Smooth muscle cell (in vitro differentiated cells): Measurements from ENCODE around the gene UBXN7. TPM values are rescaled to one million over a fixed set of nuclear protein-coding genes. Genes with fewer than 3 reads are reported as not detected.

Experiments used
- DNase-seq: peaks from one replicate; lab custom pipeline; 2025; ENCODE audit not compliant: unreplicated experiment; lab: John Stamatoyannopoulos, UW
- H2AFZ ChIP-seq: fragments of 200-600 bp; sonication (generic); 2 replicates; pipeline ENCODE4 v1.6.0; 2016; ENCODE audit warnings: antibody characterized with exemption, low read depth, mild to moderate bottlenecking
- H3F3A ChIP-seq: fragments of 200-600 bp; sonication (generic); 2 replicates; pipeline ENCODE4 v1.6.0; 2017; ENCODE audit warnings: antibody characterized with exemption, low read depth
- H3K27ac ChIP-seq: fragments of 200-600 bp; sonication (generic); 2 replicates; pipeline ENCODE4 v1.5.1; 2016; ENCODE audit warnings: low read depth, mild to moderate bottlenecking
- H3K27me3 ChIP-seq: fragments of 200-600 bp; sonication (generic); 2 replicates; pipeline ENCODE4 v1.6.1; 2016; ENCODE audit warnings: low read depth, mild to moderate bottlenecking
- H3K36me3 ChIP-seq: fragments of 200-600 bp; sonication (generic); 2 replicates; pipeline ENCODE4 v1.5.1; 2016; ENCODE audit warnings: low read depth
- H3K4me1 ChIP-seq: fragments of 200-600 bp; sonication (generic); 2 replicates; pipeline ENCODE4 v1.5.1; 2016; ENCODE audit warnings: low read depth
- H3K4me2 ChIP-seq: fragments of 200-600 bp; sonication (generic); 2 replicates; pipeline ENCODE4 v1.6.0; 2016; ENCODE audit warnings: mild to moderate bottlenecking
- H3K4me3 ChIP-seq: fragments of 200-600 bp; sonication (generic); 2 replicates; pipeline ENCODE4 v1.5.1; 2016; ENCODE audit warnings: mild to moderate bottlenecking
- H3K79me2 ChIP-seq: fragments of 200-600 bp; sonication (generic); 2 replicates; pipeline ENCODE4 v1.6.0; 2016; ENCODE audit warnings: low read depth, mild to moderate bottlenecking
- H3K9ac ChIP-seq: fragments of 200-600 bp; sonication (generic); 2 replicates; pipeline ENCODE4 v1.6.0; 2016; ENCODE audit warnings: low read depth
- H3K9me3 ChIP-seq: fragments of 200-600 bp; sonication (generic); replicated peaks from 2 replicates; pipeline ENCODE4 v1.5.1; 2016; ENCODE audit warnings: low read depth
- H4K20me1 ChIP-seq: fragments of 200-600 bp; sonication (generic); 2 replicates; pipeline ENCODE4 v1.6.0; 2016; ENCODE audit warnings: low read depth
- WGBS: methylation state at CpG from one replicate; pipeline ENCODE4 v1.1.7; 2016; ENCODE audit warnings: low lambda C conversion rate; 5-methylcytosine and 5-hydroxymethylcytosine counted together
- polyA plus RNA-seq: library from polyadenylated mRNA; unstranded; fragments of >200 nt; fragmentation: Nextera tagmentation; extraction: Ambion mirVana; gene quantifications from 2 replicates; pipeline ENCODE4 v1.2.1, GENCODE V29; 2016
- total RNA-seq: library from RNA; depleted of rRNA; stranded (reverse); fragments of >200 nt; gene quantifications from 2 replicates; pipeline ENCODE4 v1.2.3, GENCODE V29; 2014
- TF ChIP-seq, protein P1 (sequence below): fragments of 200-600 bp; sonication (generic); IDR thresholded peaks from 2 replicates; pipeline ENCODE4 v1.5.1; 2017; ENCODE audit warnings: borderline replicate concordance, mild to moderate bottlenecking, antibody characterized with exemption; ENCODE audit not compliant: insufficient read depth, poor library complexity, severe bottlenecking

The UBXN7 gene
- total and polyA plus RNA-seq, 2 experiments from 2014 or later, result 26.7 to 32.2 TPM

DNA sequence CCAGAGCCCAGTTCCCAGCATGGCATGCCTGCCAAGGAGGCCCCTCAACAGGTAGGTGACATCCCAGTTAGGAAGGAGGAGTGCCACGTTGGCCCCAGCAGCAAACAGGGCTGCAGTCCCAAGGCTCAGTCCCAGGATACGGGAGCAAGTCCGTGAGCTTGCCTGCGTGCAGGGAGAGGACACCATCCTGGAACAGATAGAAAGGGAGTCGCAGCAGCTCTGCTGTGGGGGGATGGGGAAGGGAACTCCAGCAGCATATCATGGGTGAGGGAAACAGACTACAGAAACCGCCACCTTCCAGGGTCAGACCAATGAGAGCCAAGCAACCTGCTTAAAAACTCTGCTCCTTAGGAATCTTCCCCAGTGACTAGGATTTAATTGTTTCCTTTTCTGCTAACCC lies 104.8 kb downstream of the UBXN7 start:
- WGBS, result 69% methylated on average over 6 of the region's 6 CpGs
- DNase-seq, result no peak
- Histone ChIP-seq H3K9ac (no peak overlapping the region), H3K36me3 (no peaks in the 10 kb centered on the region), H3K27ac (no peak overlapping the region), H3K4me2 (no peak overlapping the region), H3K9me3 (no peaks in the 10 kb centered on the region), H2AFZ (no peak overlapping the region), H3K79me2 (no peaks in the 10 kb centered on the region), H4K20me1 (no peaks in the 10 kb centered on the region), H3K27me3 (no peaks in the 10 kb centered on the region), H3K4me1 (no peaks in the 10 kb centered on the region), H3F3A (no peaks in the 10 kb centered on the region), H3K4me3 (no peak overlapping the region)
- TF ChIP-seq, protein P1, sequence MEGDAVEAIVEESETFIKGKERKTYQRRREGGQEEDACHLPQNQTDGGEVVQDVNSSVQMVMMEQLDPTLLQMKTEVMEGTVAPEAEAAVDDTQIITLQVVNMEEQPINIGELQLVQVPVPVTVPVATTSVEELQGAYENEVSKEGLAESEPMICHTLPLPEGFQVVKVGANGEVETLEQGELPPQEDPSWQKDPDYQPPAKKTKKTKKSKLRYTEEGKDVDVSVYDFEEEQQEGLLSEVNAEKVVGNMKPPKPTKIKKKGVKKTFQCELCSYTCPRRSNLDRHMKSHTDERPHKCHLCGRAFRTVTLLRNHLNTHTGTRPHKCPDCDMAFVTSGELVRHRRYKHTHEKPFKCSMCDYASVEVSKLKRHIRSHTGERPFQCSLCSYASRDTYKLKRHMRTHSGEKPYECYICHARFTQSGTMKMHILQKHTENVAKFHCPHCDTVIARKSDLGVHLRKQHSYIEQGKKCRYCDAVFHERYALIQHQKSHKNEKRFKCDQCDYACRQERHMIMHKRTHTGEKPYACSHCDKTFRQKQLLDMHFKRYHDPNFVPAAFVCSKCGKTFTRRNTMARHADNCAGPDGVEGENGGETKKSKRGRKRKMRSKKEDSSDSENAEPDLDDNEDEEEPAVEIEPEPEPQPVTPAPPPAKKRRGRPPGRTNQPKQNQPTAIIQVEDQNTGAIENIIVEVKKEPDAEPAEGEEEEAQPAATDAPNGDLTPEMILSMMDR, result no peak

GRCh38 chr3:196326936-196327335 lies 105.3 kb downstream of the UBXN7 start:
- no peaks in the 10 kb centered on the region for H3K4me1 ChIP-seq
- H3K79me2 ChIP-seq, result no peaks in the 10 kb centered on the region
- no peak overlapping the region for H3K4me2 ChIP-seq
- no peaks in the 10 kb centered on the region for H3K9me3 ChIP-seq
- DNase-seq, result no peak
- no peaks in the 10 kb centered on the region for H3F3A ChIP-seq
- no peak overlapping the region for H3K4me3 ChIP-seq
- no peaks in the 10 kb centered on the region for H4K20me1 ChIP-seq
- 94% methylated on average over 9 of the region's 9 CpGs for WGBS
- no peak overlapping the region for H2AFZ ChIP-seq
- H3K27ac ChIP-seq, result no peak overlapping the region
- H3K9ac ChIP-seq, result no peak overlapping the region
- H3K36me3 ChIP-seq, result no peaks in the 10 kb centered on the region
- TF ChIP-seq, protein P1, result no peak
- no peaks in the 10 kb centered on the region for H3K27me3 ChIP-seq

- Histone ChIP-seq H3K9ac (no peak overlapping the region), H2AFZ (no peak overlapping the region), H4K20me1 (no peaks in the 10 kb centered on the region), H3K36me3 (no peaks in the 10 kb centered on the region), H3K4me3 (no peak overlapping the region), H3K4me1 (no peaks in the 10 kb centered on the region), H3F3A (no peaks in the 10 kb centered on the region), H3K79me2 (no peaks in the 10 kb centered on the region), H3K27me3 (no peaks in the 10 kb centered on the region), H3K9me3 (no peaks in the 10 kb centered on the region), H3K4me2 (no peak overlapping the region), H3K27ac (no peak overlapping the region)
- WGBS, result 67% methylated on average over 11 of the region's 11 CpGs
- TF ChIP-seq, protein P1, result no peak
- no peak for DNase-seq
Observed at GRCh38 chr3:196323691-196324090, 108.5 kb downstream of the UBXN7 start.

DNA sequence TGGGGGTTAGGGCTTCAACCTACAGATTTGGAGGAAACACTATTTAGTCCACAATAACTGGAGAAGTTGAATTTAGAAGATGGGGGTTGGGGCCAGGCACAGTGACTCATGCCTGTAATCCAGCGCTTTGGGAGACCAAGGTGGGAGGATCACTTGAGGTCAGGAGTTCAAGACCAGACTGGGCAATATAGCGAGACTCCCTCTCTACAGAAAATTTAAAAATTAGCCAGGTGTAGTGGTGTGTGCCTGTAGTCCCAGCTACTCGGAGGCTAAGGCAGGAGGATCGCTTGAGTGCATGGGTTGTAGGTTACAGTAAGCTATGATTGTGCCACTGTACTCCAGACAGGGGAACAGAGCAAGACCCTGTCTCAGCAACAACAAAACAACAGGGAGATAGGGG lies 109.2 kb downstream of the UBXN7 start:
- TF ChIP-seq, protein P1, result no peak
- H3K4me3 ChIP-seq, result no peak overlapping the region
- H3K9me3 ChIP-seq, result no peaks in the 10 kb centered on the region
- no peaks in the 10 kb centered on the region for H3K27me3 ChIP-seq
- no peak overlapping the region for H2AFZ ChIP-seq
- H4K20me1 ChIP-seq, result no peaks in the 10 kb centered on the region
- 92% methylated on average over 4 of the region's 4 CpGs for WGBS
- H3K9ac ChIP-seq, result no peak overlapping the region
- no peak overlapping the region for H3K4me2 ChIP-seq
- DNase-seq, result no peak
- no peaks in the 10 kb centered on the region for H3F3A ChIP-seq
- H3K27ac ChIP-seq, result no peak overlapping the region
- no peaks in the 10 kb centered on the region for H3K36me3 ChIP-seq
- no peaks in the 10 kb centered on the region for H3K4me1 ChIP-seq
- H3K79me2 ChIP-seq, result no peaks in the 10 kb centered on the region
